ENCODE measurements around the gene EXOC6B.

DNA sequence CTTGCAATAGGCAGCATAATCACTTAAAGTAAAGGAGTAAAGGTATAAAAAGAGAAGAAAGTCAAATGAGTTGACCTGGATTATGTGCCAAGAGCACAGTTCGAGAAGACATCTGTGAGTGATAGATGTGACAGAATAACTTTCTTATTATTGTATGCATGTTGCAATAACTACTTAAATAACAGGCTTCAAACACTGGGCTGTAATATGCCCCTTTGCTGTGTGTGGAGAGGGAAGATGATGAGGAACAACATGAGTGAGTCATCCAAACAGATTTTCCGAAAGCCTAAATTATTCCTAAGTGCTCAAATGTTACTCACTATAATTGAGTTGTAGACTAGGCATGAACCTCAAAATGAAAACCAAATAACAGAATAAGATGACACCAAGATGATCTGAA lies 328.1 kb downstream of the EXOC6B start:
- TF ChIP-seq CTCF (IDR thresholded peaks at IDR 0.05), result no peak
- no peak for TF ChIP-seq EP300 (IDR thresholded peaks at IDR 0.05)
- no peak for TF ChIP-seq POLR2AphosphoS5 (IDR thresholded peaks at IDR 0.05)

Measured in suprapubic skin (tissue), 4 donors.